DOHH2 (cell line): Measurements from ENCODE around the gene STK25.

Source experiments
- H3F3A ChIP-seq: fragments of 200-600 bp; sonication (generic), shearing (Covaris generic); 2 replicates; pipeline ENCODE4 v1.6.0; 2016; ENCODE audit warnings: antibody characterized with exemption, mild to moderate bottlenecking; ENCODE audit not compliant: control insufficient read depth, insufficient read depth
- H3K27ac ChIP-seq: fragments of 200-600 bp; sonication (generic); 2 replicates; pipeline ENCODE4 v1.5.1; 2014; ENCODE audit warnings: low read depth, mild to moderate bottlenecking, low read length, moderate library complexity
- H3K27me3 ChIP-seq: fragments of 200-600 bp; sonication (generic); 2 replicates; pipeline ENCODE4 v1.6.1; 2014; ENCODE audit warnings: mild to moderate bottlenecking, low read length, mixed read lengths; ENCODE audit not compliant: control insufficient read depth
- H3K36me3 ChIP-seq: fragments of 200-600 bp; sonication (generic); 2 replicates; pipeline ENCODE4 v1.6.1; 2014; ENCODE audit warnings: mild to moderate bottlenecking, low read length, moderate library complexity, mixed read lengths; ENCODE audit not compliant: control insufficient read depth
- H3K4me1 ChIP-seq: fragments of 200-600 bp; sonication (generic); 2 replicates; pipeline ENCODE4 v1.6.1; 2014; ENCODE audit warnings: mild to moderate bottlenecking, low read length, mixed read lengths; ENCODE audit not compliant: control insufficient read depth
- H3K4me2 ChIP-seq: fragments of 200-600 bp; sonication (generic); 2 replicates; pipeline ENCODE4 v1.6.0; 2014; ENCODE audit warnings: mild to moderate bottlenecking, low read length, moderate library complexity
- H3K4me3 ChIP-seq: fragments of 200-600 bp; sonication (generic); 2 replicates; pipeline ENCODE4 v1.5.1; 2014; ENCODE audit warnings: mild to moderate bottlenecking, low read length, mixed read lengths
- H3K79me2 ChIP-seq: fragments of 200-600 bp; sonication (generic); 2 replicates; pipeline ENCODE4 v1.6.1; 2014; ENCODE audit warnings: mild to moderate bottlenecking, low read length, mixed read lengths; ENCODE audit not compliant: control insufficient read depth
- H3K9me2 ChIP-seq: fragments of 200-600 bp; sonication (generic); replicated peaks from 2 replicates; pipeline ENCODE4 v1.6.1; 2014; ENCODE audit warnings: mild to moderate bottlenecking, low read length, mixed read lengths; ENCODE audit not compliant: control insufficient read depth
- H3K9me3 ChIP-seq: fragments of 200-600 bp; sonication (generic); 2 replicates; pipeline ENCODE4 v1.6.1; 2014; ENCODE audit warnings: antibody characterized with exemption, low read length, mixed read lengths; ENCODE audit not compliant: control insufficient read depth, insufficient read depth
- H4K20me1 ChIP-seq: fragments of 200-600 bp; sonication (generic); 2 replicates; pipeline ENCODE4 v1.6.0; 2014; ENCODE audit warnings: low read depth, mild to moderate bottlenecking, antibody characterized with exemption, low read length, moderate library complexity; ENCODE audit not compliant: control insufficient read depth, insufficient read depth
- EZH2phosphoT487 ChIP-seq: fragments of 200-600 bp; sonication (generic); IDR thresholded peaks from 2 replicates; pipeline ENCODE4 v1.6.1; 2017; ENCODE audit warnings: borderline replicate concordance, mild to moderate bottlenecking, antibody characterized with exemption, low read length, moderate library complexity, mixed read lengths
- TF ChIP-seq, protein P1 (sequence below): fragments of 200-600 bp; sonication (generic); IDR thresholded peaks from one replicate; pipeline ENCODE4 v1.5.1; 2014; ENCODE audit warnings: antibody characterized with exemption, mild to moderate bottlenecking, low read depth, low read length; ENCODE audit not compliant: poor library complexity, severe bottlenecking

Gene STK25

DNA sequence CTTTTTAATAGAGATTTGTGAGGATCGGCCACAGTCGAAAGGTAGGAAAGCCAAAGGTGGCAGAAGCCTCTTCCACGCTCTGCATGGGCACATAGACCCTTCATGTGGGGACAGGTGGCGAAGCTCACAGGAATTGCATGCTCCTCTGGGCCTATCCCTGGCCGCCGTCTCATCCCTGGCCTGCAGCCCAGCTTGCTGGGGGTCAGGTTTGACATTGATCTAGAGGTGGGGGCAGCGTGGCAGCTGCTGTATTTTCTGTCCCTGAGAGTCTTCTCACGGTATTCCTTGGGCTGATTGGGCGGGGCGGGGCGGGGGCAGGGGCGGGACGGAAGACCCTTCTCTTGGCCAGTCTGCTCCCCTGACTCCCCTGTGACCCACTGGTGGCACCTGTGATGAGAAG is 48.9 kb downstream of the STK25 start:
- no peaks in the 10 kb centered on the region for H3K4me1 ChIP-seq
- H3K79me2 ChIP-seq = no peaks in the 10 kb centered on the region
- H3K36me3 ChIP-seq = no peaks in the 10 kb centered on the region
- no peak overlapping the region for H3K4me3 ChIP-seq
- H3K9me2 ChIP-seq = no peaks in the 10 kb centered on the region
- no peak overlapping the region for H3K27ac ChIP-seq
- no peaks in the 10 kb centered on the region for H3K9me3 ChIP-seq
- H3K4me2 ChIP-seq = no peak overlapping the region
- no peaks in the 10 kb centered on the region for H3K27me3 ChIP-seq
- no peaks in the 10 kb centered on the region for H4K20me1 ChIP-seq
- 0 out of 2 replicates have a peak, but pooled peaks cover 2% of the 10 kb centered on the region for H3F3A ChIP-seq
- TF ChIP-seq EZH2phosphoT487 = no peak
- TF ChIP-seq, protein P1, sequence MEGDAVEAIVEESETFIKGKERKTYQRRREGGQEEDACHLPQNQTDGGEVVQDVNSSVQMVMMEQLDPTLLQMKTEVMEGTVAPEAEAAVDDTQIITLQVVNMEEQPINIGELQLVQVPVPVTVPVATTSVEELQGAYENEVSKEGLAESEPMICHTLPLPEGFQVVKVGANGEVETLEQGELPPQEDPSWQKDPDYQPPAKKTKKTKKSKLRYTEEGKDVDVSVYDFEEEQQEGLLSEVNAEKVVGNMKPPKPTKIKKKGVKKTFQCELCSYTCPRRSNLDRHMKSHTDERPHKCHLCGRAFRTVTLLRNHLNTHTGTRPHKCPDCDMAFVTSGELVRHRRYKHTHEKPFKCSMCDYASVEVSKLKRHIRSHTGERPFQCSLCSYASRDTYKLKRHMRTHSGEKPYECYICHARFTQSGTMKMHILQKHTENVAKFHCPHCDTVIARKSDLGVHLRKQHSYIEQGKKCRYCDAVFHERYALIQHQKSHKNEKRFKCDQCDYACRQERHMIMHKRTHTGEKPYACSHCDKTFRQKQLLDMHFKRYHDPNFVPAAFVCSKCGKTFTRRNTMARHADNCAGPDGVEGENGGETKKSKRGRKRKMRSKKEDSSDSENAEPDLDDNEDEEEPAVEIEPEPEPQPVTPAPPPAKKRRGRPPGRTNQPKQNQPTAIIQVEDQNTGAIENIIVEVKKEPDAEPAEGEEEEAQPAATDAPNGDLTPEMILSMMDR = no peak

DNA sequence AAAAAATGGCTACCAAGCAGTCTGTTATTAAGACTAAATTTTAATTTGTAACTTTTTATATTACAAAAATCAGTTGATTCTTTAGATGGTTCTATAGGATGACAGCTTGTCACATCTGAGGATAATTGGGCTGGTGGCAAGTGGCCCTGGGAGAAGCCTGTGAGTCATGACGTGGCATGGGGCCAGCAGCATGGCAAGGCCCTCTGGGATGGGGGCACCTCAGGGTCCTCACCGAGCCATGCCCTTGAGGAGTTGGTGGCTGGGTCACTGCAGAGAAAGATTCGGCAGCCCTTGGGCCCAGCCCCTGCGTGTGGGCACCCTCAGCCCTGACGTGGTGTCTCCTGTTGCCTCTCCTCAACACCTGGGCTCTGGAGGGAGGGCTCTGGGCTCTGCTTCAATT is 49.7 kb downstream of the STK25 start:
- H3K4me2 ChIP-seq = no peak overlapping the region
- no peak overlapping the region for H3K27ac ChIP-seq
- H3K4me3 ChIP-seq = no peak overlapping the region
- TF ChIP-seq, protein P1 = no peak
- no peak for TF ChIP-seq EZH2phosphoT487
- no peaks in the 10 kb centered on the region for H4K20me1 ChIP-seq
- no peaks in the 10 kb centered on the region for H3K79me2 ChIP-seq
- H3K36me3 ChIP-seq = no peaks in the 10 kb centered on the region
- H3K27me3 ChIP-seq = no peaks in the 10 kb centered on the region
- no peaks in the 10 kb centered on the region for H3K9me2 ChIP-seq
- 0 out of 2 replicates have a peak, but pooled peaks cover 5% of the 10 kb centered on the region for H3F3A ChIP-seq
- H3K9me3 ChIP-seq = no peaks in the 10 kb centered on the region
- no peaks in the 10 kb centered on the region for H3K4me1 ChIP-seq

DNA sequence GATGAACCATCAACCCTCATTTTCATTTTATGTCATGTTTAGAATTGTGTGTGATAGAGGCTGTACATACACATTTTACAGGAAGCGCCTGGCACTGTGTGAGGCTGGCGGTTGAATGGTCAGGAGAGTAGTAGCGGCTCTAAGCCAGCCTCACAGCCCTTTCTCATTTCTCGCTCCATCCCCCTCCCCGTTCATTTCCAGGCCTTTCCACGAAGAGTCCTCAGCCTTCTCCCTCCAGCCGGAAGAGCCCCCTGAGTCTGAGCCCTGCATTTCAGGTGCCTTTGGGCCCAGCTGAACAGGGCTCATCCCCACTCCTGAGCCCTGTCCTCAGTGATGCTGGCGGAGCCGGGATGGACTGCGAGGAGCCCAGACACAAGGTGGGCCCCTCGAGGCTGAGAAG is 51.8 kb downstream of the STK25 start:
- H3K36me3 ChIP-seq = no peaks in the 10 kb centered on the region
- H3K27ac ChIP-seq = no peak overlapping the region
- H3K9me2 ChIP-seq = no peaks in the 10 kb centered on the region
- no peaks in the 10 kb centered on the region for H3K79me2 ChIP-seq
- H3K27me3 ChIP-seq = no peaks in the 10 kb centered on the region
- H3F3A ChIP-seq = 0 out of 2 replicates have a peak, but pooled peaks cover 5% of the 10 kb centered on the region
- H3K4me3 ChIP-seq = no peak overlapping the region
- H3K4me1 ChIP-seq = no peaks in the 10 kb centered on the region
- no peak overlapping the region for H3K4me2 ChIP-seq
- TF ChIP-seq, protein P1 = no peak
- TF ChIP-seq EZH2phosphoT487 = no peak
- H3K9me3 ChIP-seq = no peaks in the 10 kb centered on the region
- H4K20me1 ChIP-seq = no peaks in the 10 kb centered on the region
